Stromal cell of bone marrow (primary cell): ENCODE data around the gene ADAMTSL1.
"Not testable (repeated sequence)": the region's sequence is repeated elsewhere in the genome, so short reads cannot be mapped to it uniquely, and the experiment has no call there.

Experiments
- DNase-seq: peaks from one replicate; pipeline ENCODE4 v3.0.0-alpha.2; 2012; ENCODE audit warnings: low read depth

The ADAMTSL1 gene

GRCh38 chr9:18863791-18864190 is 389.8 kb downstream of the ADAMTSL1 start:
- no peak for DNase-seq

- DNase-seq, result no peak
These were observed 390.6 kb downstream of the ADAMTSL1 start for GRCh38 chr9:18864516-18864915.

- DNase-seq, result peak; percentile 52
These were observed 391.6 kb downstream of the ADAMTSL1 start for GRCh38 chr9:18865542-18865941.

GRCh38 chr9:18866121-18866831 is 392.3 kb downstream of the ADAMTSL1 start:
- no peak for DNase-seq

- DNase-seq, result no peak
These were observed 395.8 kb downstream of the ADAMTSL1 start for GRCh38 chr9:18869725-18870124.

- no peak for DNase-seq
These were observed 400.1 kb downstream of the ADAMTSL1 start for GRCh38 chr9:18874069-18874468.

GRCh38 chr9:18874990-18875389 is 401.0 kb downstream of the ADAMTSL1 start:
- DNase-seq, result not testable (repeated sequence)

GRCh38 chr9:18877984-18878383 is 404.0 kb downstream of the ADAMTSL1 start:
- DNase-seq, result no peak

GRCh38 chr9:18881758-18882157 is 407.8 kb downstream of the ADAMTSL1 start:
- no peak for DNase-seq

GRCh38 chr9:18887546-18887945 is 413.6 kb downstream of the ADAMTSL1 start:
- no peak for DNase-seq

GRCh38 chr9:18888290-18888689 is 414.3 kb downstream of the ADAMTSL1 start:
- no peak for DNase-seq

GRCh38 chr9:18889550-18889949 is 415.6 kb downstream of the ADAMTSL1 start:
- no peak for DNase-seq

GRCh38 chr9:18890372-18890771 is 416.4 kb downstream of the ADAMTSL1 start:
- DNase-seq, result peak; percentile 67

GRCh38 chr9:18891946-18892670 is 418.2 kb downstream of the ADAMTSL1 start:
- no peak for DNase-seq

- DNase-seq, result no peak
These were observed 419.1 kb downstream of the ADAMTSL1 start for GRCh38 chr9:18893046-18893445.

GRCh38 chr9:18893491-18893890 is 419.5 kb downstream of the ADAMTSL1 start:
- DNase-seq, result no peak

- DNase-seq, result no peak
These were observed 422.1 kb downstream of the ADAMTSL1 start for GRCh38 chr9:18896004-18896403.

GRCh38 chr9:18896531-18897179 is 422.7 kb downstream of the ADAMTSL1 start:
- no peak for DNase-seq

GRCh38 chr9:18903450-18903849 is 429.5 kb downstream of the ADAMTSL1 start:
- DNase-seq, result no peak

- DNase-seq, result no peak
These were observed 431.3 kb downstream of the ADAMTSL1 start for GRCh38 chr9:18905028-18905882.

GRCh38 chr9:18905883-18906629 is 432.1 kb downstream of the ADAMTSL1 start:
- DNase-seq, result peak; percentile 58
